Measurements from ENCODE around the gene ADCK1.

The ADCK1 gene

DNA sequence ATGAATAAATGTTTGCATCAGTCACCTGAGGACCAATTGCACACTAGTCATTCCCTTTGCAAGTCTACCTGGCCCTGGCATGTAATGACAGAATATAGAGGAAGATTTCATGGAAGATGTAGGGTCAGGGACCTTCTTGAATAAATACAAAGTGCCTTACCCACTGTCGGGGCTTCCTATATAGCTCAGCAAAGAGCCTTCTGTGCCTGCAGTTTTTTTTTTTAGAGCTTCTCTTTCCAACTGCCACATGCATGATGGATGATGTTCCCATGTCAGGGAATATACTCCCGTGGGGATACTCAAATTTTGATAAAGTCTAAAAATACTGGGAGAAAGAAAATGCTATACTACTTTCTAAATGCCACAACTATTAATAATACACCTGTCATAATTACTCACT is 176.7 kb downstream of the ADCK1 start:
- no peaks in the 10 kb centered on the region for H3K9me3 ChIP-seq
- H3K36me3 ChIP-seq = no peaks in the 10 kb centered on the region
- H3K4me3 ChIP-seq (ENCODE audit: low read depth in 1 of 2, low read length in 1 of 2) = no peak overlapping the region
- TF ChIP-seq, protein P1, sequence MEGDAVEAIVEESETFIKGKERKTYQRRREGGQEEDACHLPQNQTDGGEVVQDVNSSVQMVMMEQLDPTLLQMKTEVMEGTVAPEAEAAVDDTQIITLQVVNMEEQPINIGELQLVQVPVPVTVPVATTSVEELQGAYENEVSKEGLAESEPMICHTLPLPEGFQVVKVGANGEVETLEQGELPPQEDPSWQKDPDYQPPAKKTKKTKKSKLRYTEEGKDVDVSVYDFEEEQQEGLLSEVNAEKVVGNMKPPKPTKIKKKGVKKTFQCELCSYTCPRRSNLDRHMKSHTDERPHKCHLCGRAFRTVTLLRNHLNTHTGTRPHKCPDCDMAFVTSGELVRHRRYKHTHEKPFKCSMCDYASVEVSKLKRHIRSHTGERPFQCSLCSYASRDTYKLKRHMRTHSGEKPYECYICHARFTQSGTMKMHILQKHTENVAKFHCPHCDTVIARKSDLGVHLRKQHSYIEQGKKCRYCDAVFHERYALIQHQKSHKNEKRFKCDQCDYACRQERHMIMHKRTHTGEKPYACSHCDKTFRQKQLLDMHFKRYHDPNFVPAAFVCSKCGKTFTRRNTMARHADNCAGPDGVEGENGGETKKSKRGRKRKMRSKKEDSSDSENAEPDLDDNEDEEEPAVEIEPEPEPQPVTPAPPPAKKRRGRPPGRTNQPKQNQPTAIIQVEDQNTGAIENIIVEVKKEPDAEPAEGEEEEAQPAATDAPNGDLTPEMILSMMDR (IDR thresholded peaks at IDR 0.05) = no peak
- peaks cover 8% of the 10 kb centered on the region in 2 experiments for H3K4me1 ChIP-seq (ENCODE audit: control insufficient read depth in 1 of 2, insufficient read depth in 1 of 2, low read depth in 1 of 2, low read length in 1 of 2)
- no peak overlapping the region for H3K27ac ChIP-seq
- H3K27me3 ChIP-seq = peaks cover 35% of the 10 kb centered on the region

DNA sequence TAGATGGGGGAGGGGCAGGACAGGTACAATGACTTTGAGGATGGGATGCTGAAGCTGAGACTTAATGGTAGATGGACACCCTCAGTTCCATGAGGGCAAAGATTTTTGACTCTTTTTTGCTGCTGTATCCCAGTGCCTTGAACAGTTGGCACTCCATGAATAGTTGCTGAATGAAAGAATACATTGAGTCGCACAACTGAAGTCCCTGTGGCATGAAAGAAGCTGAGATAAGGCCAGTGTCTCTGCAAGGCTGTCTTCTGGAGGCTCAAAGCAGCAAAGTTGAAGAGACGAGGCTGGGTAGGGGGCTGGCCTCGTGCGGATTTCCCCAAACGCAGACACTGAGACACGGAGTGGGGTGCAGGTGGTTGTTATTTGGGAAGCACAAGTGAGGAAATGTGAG is 179.3 kb downstream of the ADCK1 start:
- no peak overlapping the region for H3K4me3 ChIP-seq (ENCODE audit: low read depth in 1 of 2, low read length in 1 of 2)
- no peak overlapping the region for H3K27ac ChIP-seq
- TF ChIP-seq, protein P1 (IDR thresholded peaks at IDR 0.05) = no peak
- H3K9me3 ChIP-seq = no peaks in the 10 kb centered on the region
- peaks cover 8% of the 10 kb centered on the region in 2 experiments for H3K4me1 ChIP-seq (ENCODE audit: control insufficient read depth in 1 of 2, insufficient read depth in 1 of 2, low read depth in 1 of 2, low read length in 1 of 2)
- H3K27me3 ChIP-seq = peaks cover 44% of the 10 kb centered on the region
- H3K36me3 ChIP-seq = no peaks in the 10 kb centered on the region

DNA sequence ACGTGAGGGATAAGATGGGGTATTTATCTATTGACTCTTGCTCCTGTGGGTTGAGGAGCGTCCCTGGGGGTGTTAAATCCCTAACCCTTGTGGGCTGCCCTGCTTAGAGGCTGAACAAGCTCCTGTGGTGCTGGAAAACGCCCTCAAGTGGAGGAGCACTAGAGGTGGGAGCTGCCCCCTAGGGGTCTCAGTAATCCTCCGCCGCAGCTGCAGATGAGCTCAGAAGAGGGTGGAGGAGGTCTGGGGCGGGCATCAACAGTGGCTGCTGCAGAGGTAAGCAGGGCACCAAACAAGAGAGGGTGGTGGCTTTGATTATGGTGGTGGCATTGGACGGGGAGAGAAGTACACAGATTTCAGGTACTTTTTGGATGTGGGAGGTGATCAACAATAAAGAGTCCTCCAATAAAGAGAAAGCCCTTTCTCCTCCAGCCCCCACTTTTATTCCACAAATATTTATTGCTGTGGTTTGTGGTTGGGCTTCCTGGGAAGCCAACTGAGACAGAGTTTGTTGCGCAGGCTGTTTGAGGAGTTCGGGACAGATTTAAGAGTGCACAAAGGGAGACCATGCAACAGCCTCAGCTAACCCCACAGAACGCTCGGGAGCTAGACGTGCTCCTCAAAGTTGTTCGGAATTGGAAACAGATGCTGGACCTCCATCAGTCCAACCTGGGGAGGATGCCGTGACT is 179.9 kb downstream of the ADCK1 start:
- no peaks in the 10 kb centered on the region for H3K9me3 ChIP-seq
- TF ChIP-seq, protein P1 (IDR thresholded peaks at IDR 0.05) = no peak
- no peak overlapping the region for H3K4me3 ChIP-seq (ENCODE audit: low read depth in 1 of 2, low read length in 1 of 2)
- H3K27ac ChIP-seq = no peak overlapping the region
- no peaks in the 10 kb centered on the region for H3K36me3 ChIP-seq
- peaks cover 46% of the 10 kb centered on the region for H3K27me3 ChIP-seq
- H3K4me1 ChIP-seq (ENCODE audit: control insufficient read depth in 1 of 2, insufficient read depth in 1 of 2, low read depth in 1 of 2, low read length in 1 of 2) = peaks cover 8% of the 10 kb centered on the region in 2 experiments

DNA sequence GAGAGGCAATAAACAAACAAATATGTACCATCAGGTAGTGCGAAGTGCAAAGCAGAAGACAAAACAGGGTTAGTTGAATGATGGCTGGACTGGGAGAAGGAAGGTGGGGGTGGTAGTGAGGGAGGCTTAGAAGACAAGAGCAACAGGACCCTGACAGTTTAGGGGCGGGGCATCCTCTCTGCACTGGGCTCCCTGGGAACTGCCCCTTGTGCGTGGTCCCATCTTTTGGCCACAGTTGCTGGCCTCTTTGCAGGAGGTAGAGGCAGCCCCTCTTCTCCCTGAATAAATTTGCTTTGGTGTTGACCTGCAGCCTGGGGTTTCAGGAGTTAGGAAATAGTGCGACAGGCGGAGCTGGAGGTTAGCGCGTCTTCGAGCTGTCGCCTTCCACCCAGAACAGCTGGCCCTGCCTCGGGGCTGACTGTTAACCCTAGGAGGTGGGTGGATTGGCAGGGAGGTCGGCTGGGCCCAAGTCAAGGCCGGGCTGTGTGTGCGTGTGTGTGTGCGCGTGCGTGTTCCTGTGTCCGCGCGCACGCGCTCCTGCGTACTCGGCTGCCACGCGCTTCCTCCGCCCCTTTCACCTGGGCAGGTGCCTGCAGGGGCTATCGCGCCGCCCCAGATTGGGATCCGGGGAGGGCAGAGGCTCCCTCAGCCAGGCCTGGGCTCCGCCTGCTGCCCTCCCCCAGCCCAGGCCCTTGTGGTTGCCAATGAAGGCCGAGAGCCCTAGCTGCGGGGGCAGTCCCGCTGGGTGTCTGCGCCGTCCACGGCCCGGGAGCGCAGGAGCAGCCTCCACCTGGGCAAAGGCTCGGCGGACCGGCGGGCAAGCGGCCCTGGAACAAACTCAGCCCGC is 180.8 kb downstream of the ADCK1 start:
- no peaks in the 10 kb centered on the region for H3K9me3 ChIP-seq
- peaks cover 53% of the 10 kb centered on the region for H3K27me3 ChIP-seq
- TF ChIP-seq, protein P1 (IDR thresholded peaks at IDR 0.05) = no peak
- H3K4me3 ChIP-seq (ENCODE audit: low read depth in 1 of 2, low read length in 1 of 2) = peak overlapping the region; percentile 36
- H3K36me3 ChIP-seq = no peaks in the 10 kb centered on the region
- H3K27ac ChIP-seq = no peak overlapping the region
- peaks cover 8% of the 10 kb centered on the region in 2 experiments for H3K4me1 ChIP-seq (ENCODE audit: control insufficient read depth in 1 of 2, insufficient read depth in 1 of 2, low read depth in 1 of 2, low read length in 1 of 2)
